Fibroblast of villous mesenchyme (primary cell): ENCODE data around the gene CCDC71L. TPM values are rescaled to one million over a fixed set of nuclear protein-coding genes. Genes with fewer than 3 reads are reported as not detected.
A peak's percentile ranks its signal among the peaks of the same experiment; 100 is the strongest.
"Not testable (repeated sequence)": the region's sequence is repeated elsewhere in the genome, so short reads cannot be mapped to it uniquely, and the experiment has no call there.

Source experiments
- DNase-seq: peaks from one replicate; pipeline ENCODE4 v3.0.0-alpha.2; 2010; ENCODE audit warnings: low read depth
- H3K4me3 ChIP-seq: 2 replicates; pipeline ENCODE4 v1.5.1; 2011; ENCODE audit warnings: low read depth, mild to moderate bottlenecking, low read length
- CTCF ChIP-seq: IDR thresholded peaks from 2 replicates; pipeline ENCODE4 v1.5.1; 2012; ENCODE audit warnings: low read depth, mild to moderate bottlenecking, low read length; ENCODE audit not compliant: insufficient read depth
- total RNA-seq: library from RNA; depleted of rRNA; stranded (reverse); fragments of >200 nt; gene quantifications from 2 replicates; pipeline ENCODE4 v1.2.3, GENCODE V29; 2012

The CCDC71L gene
- 50.3 and 58.7 TPM in 2 replicates for total RNA-seq

DNA sequence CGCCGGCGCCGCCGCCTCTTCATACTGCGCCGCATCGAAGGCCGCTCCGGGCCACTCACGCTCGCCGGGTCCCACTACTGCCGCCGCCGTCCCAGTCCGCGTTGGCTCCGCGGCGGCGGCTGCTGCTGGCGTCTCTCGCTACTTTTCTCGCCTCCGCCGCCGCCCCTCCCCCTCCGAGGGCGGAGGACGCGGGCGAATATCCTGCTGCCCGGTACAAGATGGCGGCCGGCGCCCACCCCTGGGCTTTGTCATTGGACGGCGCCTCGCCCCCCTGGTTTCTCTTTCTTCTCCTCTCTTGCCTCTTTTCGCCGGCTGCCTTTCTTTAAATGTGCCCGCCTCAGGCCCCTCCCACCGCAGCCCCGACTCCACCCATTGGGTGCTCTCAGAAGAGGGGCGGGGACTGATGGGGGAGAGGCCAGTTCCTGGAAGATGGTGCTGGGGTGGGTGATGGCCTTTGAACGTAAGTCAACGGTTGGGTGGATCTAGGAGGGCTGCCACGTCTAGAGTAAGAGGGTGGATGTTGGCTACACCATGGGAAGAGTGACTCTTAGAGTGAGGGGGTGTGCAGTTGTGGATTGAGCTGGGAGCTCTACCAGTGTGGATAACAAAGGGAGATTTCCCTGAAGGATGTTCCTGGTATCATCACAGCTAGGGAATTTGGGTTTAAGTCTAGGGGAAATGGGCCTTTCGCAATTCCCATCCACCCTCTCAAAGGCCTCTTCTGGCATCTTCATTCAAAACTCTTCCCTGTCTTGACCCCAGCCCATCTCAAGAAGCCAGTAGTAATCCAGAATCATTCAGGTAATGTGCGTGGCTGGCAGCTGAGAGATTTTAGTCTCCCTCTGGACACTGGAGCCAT is at the start of gene CCDC71L:
Gene CCDC71L (minus strand): TSS at position 297 of the 859 bp plus-strand sequence. CDS start 262 bp downstream, at position 35.
- DNase-seq = peak; percentile 87
- peak within 1 kb of the TSS; percentile 78 for H3K4me3 ChIP-seq
- TF ChIP-seq CTCF = no peak

DNA sequence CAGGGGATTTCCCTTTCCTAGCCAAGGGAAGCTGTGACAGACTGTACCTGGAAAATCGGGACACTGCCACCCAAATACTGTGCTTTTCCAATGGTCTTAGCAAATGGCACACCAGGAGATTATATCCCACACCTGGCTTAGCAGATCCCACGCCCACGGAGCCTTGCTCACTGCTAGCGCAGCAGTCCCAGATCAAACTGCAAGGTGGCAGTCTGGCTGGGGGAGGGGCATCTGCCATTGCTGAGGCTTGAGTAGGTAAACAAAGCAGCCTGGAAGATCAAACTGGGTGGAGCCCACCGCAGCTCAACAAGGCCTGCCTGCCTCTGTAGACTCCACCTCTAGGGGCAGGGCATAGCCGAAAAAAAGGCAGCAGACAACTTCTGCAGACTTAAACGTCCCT is 48.6 kb upstream of the CCDC71L start:
- not testable (repeated sequence) for DNase-seq, H3K4me3 ChIP-seq

- no peak for DNase-seq
- no peak for TF ChIP-seq CTCF
- H3K4me3 ChIP-seq = no peak overlapping the region
Observed at GRCh38 chr7:106704000-106704840, 43.3 kb upstream of the CCDC71L start.

DNA sequence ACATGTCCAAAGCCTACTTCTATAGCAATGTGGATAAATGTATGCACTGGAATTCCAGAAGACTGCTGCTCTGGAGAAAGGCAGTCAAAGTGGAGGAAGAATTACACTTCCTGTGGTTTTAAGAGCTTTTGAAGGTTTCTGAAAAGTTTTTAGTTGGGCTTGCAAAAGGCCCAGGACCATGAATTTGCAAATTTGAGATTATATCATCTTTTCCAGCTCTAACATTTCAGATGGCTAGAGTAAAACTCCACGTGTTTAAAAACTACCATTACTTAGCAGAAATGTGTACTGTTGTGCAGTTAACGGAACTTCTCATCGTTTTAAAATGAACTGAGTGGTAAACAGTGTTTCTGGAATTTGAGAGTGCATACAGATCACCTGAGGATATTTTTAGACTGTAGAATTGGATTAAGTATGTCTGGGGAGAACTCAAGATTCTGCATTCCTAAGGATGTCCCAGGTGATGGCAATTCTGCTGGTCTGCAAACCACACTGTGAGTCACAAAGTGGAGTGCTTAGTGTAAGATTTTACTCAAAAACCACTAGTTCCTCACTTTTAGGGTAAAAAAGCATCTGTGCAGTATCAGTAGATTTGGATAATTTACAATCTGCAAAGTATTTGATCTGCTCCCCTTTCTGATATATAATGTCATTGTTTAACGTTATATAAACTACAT is 32.9 kb upstream of the CCDC71L start:
- DNase-seq = no peak
- H3K4me3 ChIP-seq = no peak overlapping the region
- no peak for TF ChIP-seq CTCF

GRCh38 chr7:106692450-106693051 is 31.6 kb upstream of the CCDC71L start:
- H3K4me3 ChIP-seq = no peak overlapping the region
- DNase-seq = no peak
- TF ChIP-seq CTCF = no peak

DNA sequence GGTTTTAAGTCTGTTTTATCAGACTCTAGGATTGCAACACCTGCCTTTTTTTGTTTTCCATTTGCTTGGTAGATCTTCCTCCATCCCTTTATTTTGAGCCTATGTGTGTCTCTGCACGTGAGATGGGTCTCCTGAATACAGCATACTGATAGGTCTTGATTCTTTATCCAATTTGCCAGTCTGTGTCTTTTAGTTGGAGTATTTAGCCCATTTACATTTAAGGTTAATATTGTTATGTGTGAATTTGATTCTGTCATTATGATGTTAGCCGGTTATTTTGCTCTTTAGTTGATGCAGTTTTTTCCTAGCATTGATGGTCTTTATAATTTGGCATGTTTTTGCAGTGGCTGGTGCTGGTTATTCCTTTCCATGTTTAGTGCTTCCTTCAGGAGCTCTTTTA is 27.2 kb upstream of the CCDC71L start:
- DNase-seq, H3K4me3 ChIP-seq: not testable (repeated sequence)

GRCh38 chr7:106683941-106684340 is 23.0 kb upstream of the CCDC71L start:
- no peak for TF ChIP-seq CTCF
- DNase-seq = no peak
- H3K4me3 ChIP-seq = no peak overlapping the region
